Caco-2 (cell line): ENCODE data around the gene CXCL5. TPM values are rescaled to one million over a fixed set of nuclear protein-coding genes. Genes with fewer than 3 reads are reported as not detected.

Source experiments
- BruUV-seq: library from RNA; stranded (reverse); fragments of 400-500 nt; replicated peaks from 2 replicates; lab custom pipeline; 2021; lab: Mats Ljungman, UMichigan
- CTCF ChIA-PET: fragments of 300-600 bp; sonication (Branson Sonifier 250); formaldehyde crosslinking; loops from one replicate; lab custom pipeline; 2022; ENCODE audit warnings: antibody characterized with exemption; lab: Charles Lee
- POLR2A ChIA-PET: fragments of 300-600 bp; sonication (Branson Sonifier 250); formaldehyde crosslinking; loops from one replicate; lab custom pipeline; 2022; ENCODE audit warnings: antibody characterized with exemption; lab: Charles Lee
- DNase-seq, 2 experiments: peaks; one replicate each; pipeline versions ENCODE4 v3.0.0 to v3.0.0-alpha.2; 2020 to 2022
- H3K27me3 ChIP-seq: replicated peaks from 2 replicates; pipeline ENCODE4 v1.6.0; 2011; ENCODE audit warnings: low read length; ENCODE audit not compliant: control insufficient read depth, insufficient read depth
- H3K36me3 ChIP-seq: 2 replicates; pipeline ENCODE4 v1.5.1; 2011; ENCODE audit warnings: low read length; ENCODE audit not compliant: control insufficient read depth, insufficient read depth
- H3K4me1 ChIP-seq: fragments of 250-450 bp; sonication (Bioruptor Pico); 2 replicates; pipeline ENCODE4 v1.5.1; 2020; ENCODE audit warnings: mild to moderate bottlenecking
- H3K4me3 ChIP-seq: 2 replicates; pipeline ENCODE4 v1.5.1; 2011; ENCODE audit warnings: low read depth, mild to moderate bottlenecking, control low read depth, low read length
- H3K9me3 ChIP-seq: fragments of 250-450 bp; sonication (Bioruptor Pico); 2 replicates; pipeline ENCODE4 v1.5.1; 2020; ENCODE audit warnings: mild to moderate bottlenecking, moderate library complexity
- H3K27ac Mint-ChIP-seq: one replicate; pipeline ENCODE4 v1.8.0; 2022; ENCODE audit warnings: mixed read lengths; ENCODE audit not compliant: unreplicated experiment
- H3K27me3 Mint-ChIP-seq: one replicate; pipeline ENCODE4 v1.8.0; 2022; ENCODE audit warnings: mixed read lengths; ENCODE audit not compliant: insufficient read depth, unreplicated experiment
- H3K36me3 Mint-ChIP-seq: one replicate; pipeline ENCODE4 v1.8.0; 2022; ENCODE audit warnings: mild to moderate bottlenecking, mixed read lengths; ENCODE audit not compliant: insufficient read depth, unreplicated experiment
- H3K4me1 Mint-ChIP-seq: one replicate; pipeline ENCODE4 v1.8.0; 2022; ENCODE audit warnings: low read depth, mixed read lengths; ENCODE audit not compliant: unreplicated experiment
- H3K4me3 Mint-ChIP-seq: one replicate; pipeline ENCODE4 v1.8.0; 2022; ENCODE audit warnings: mild to moderate bottlenecking, moderate library complexity, mixed read lengths; ENCODE audit not compliant: unreplicated experiment
- H3K9me3 Mint-ChIP-seq: one replicate; pipeline ENCODE4 v1.8.0; 2022; ENCODE audit warnings: mixed read lengths; ENCODE audit not compliant: unreplicated experiment
- intact Hi-C: fragments of 100-400 bp; cut with micrococcal nuclease; formaldehyde crosslinking; loops from one replicate; pipeline ENCODE4 v1.10.0; 2022; ENCODE audit not compliant: unreplicated experiment
- total RNA-seq: library from RNA; stranded (reverse); gene quantifications from 2 replicates; pipeline ENCODE4 v1.2.3, GENCODE V29; 2022
- TF ChIP-seq, protein P1 (sequence below), 2 experiments: fragments of 200-600 bp in 1 of 2; IDR thresholded peaks; 1 replicate in 1 of 2; 2 replicates in 1 of 2; pipeline versions ENCODE4 v1.5.1 to v1.8.0; 2011 to 2022; ENCODE audit warnings: antibody characterized with exemption in 1 of 2, control low read depth in 1 of 2, inconsistent platforms in 1 of 2, low read depth in 1 of 2, low read length in 1 of 2, mild to moderate bottlenecking in 1 of 2, moderate library complexity in 1 of 2; ENCODE audit not compliant: insufficient read depth in 1 of 2, severe bottlenecking in 1 of 2, unreplicated experiment in 1 of 2

CXCL5 gene
- total RNA-seq, 1 experiment from 2014 or later: not detected

DNA sequence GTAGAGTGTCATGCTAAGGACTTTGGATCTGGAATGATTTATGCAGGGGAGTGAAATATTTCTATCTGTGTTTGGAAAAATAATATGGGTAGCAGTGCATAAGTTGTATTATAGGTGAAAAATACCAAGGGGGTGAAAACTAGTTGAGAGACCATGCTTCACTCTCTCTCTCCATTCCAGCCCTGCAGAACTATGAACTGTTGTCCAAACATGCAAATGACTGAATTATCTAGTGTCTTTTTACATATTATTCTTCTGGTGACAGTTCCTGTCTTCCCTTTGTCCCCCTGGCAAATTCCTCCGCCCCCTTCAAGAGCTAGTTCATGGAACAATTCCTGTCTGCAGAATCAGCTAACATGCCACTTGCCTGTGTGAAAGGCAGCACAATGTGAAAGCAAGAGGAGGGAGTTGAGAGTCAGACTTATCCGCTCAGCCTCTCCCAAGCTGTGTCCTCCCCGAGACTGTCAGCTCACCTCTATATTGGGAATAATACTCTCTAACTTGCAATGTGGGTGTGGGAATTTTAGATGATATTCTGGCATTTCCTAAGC, 19.0 kb downstream of the CXCL5 start:
- POLR2A ChIA-PET: no interaction called here

GRCh38 chr4:73978886-73979285, 19.6 kb downstream of the CXCL5 start:
- H3K36me3 ChIP-seq: no peaks in the 10 kb centered on the region; the same call in 1 of the 2 replicates
- H3K9me3 ChIP-seq: no peaks in the 10 kb centered on the region
- H3K27me3 ChIP-seq: no peaks in the 10 kb centered on the region
- no peaks in the 10 kb centered on the region for H3K9me3 Mint-ChIP-seq
- peaks cover 6% of the 10 kb centered on the region for H3K4me1 Mint-ChIP-seq
- no peak overlapping the region for H3K4me3 Mint-ChIP-seq
- TF ChIP-seq, protein P1, sequence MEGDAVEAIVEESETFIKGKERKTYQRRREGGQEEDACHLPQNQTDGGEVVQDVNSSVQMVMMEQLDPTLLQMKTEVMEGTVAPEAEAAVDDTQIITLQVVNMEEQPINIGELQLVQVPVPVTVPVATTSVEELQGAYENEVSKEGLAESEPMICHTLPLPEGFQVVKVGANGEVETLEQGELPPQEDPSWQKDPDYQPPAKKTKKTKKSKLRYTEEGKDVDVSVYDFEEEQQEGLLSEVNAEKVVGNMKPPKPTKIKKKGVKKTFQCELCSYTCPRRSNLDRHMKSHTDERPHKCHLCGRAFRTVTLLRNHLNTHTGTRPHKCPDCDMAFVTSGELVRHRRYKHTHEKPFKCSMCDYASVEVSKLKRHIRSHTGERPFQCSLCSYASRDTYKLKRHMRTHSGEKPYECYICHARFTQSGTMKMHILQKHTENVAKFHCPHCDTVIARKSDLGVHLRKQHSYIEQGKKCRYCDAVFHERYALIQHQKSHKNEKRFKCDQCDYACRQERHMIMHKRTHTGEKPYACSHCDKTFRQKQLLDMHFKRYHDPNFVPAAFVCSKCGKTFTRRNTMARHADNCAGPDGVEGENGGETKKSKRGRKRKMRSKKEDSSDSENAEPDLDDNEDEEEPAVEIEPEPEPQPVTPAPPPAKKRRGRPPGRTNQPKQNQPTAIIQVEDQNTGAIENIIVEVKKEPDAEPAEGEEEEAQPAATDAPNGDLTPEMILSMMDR (IDR thresholded peaks at IDR 0.05; ENCODE audit: insufficient read depth in 1 of 2, low read depth in 1 of 2, low read length in 1 of 2, severe bottlenecking in 1 of 2, unreplicated experiment in 1 of 2): no peak
- H3K27ac Mint-ChIP-seq: no peak overlapping the region
- BruUV-seq: no TSS peak
- intact Hi-C loops: no loop called here
- peaks cover 5% of the 10 kb centered on the region; the same call in 1 of the 2 replicates for H3K4me1 ChIP-seq
- H3K36me3 Mint-ChIP-seq: no peaks in the 10 kb centered on the region
- ChIA-PET CTCF (no interaction called here), POLR2A (no interaction called here)
- H3K27me3 Mint-ChIP-seq: no peaks in the 10 kb centered on the region
- H3K4me3 ChIP-seq: no peak overlapping the region
- no peak for DNase-seq

More for the DNA sequence above, 19.0 kb downstream of the CXCL5 start:
- CTCF ChIA-PET: no interaction called here
- Mint-ChIP-seq H3K9me3 (no peaks in the 10 kb centered on the region), H3K4me1 (peaks cover 6% of the 10 kb centered on the region), H3K27ac (no peak overlapping the region), H3K36me3 (no peaks in the 10 kb centered on the region), H3K27me3 (no peaks in the 10 kb centered on the region), H3K4me3 (no peak overlapping the region)
- Histone ChIP-seq H3K36me3 (no peaks in the 10 kb centered on the region; the same call in 1 of the 2 replicates), H3K4me3 (no peak overlapping the region), H3K9me3 (no peaks in the 10 kb centered on the region), H3K27me3 (no peaks in the 10 kb centered on the region), H3K4me1 (peaks cover 5% of the 10 kb centered on the region; the same call in 1 of the 2 replicates)
- TF ChIP-seq, protein P1 (IDR thresholded peaks at IDR 0.05; ENCODE audit: insufficient read depth in 1 of 2, low read depth in 1 of 2, low read length in 1 of 2, severe bottlenecking in 1 of 2, unreplicated experiment in 1 of 2): no peak
- no TSS peak for BruUV-seq
- DNase-seq: no peak
- intact Hi-C loops: no loop called here

DNA sequence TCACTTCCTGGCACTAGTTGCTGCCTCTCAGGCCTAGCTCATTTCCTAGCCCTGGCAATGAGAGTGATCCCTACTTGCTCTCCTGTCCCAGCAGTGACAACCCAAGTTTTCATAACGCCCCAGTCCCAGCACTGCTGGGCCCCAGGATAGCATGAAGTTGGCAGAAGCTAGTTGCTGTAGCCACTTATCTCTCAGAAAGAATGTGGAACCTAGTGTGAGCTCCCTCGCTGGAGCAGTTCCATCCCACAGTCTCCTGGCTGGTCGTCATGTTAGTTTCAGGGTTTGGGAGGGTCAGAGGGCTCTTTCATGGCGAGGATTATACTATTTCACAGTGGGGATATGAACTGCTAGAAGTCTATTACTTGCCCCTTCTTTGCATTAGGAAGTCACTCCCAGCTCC, 21.8 kb downstream of the CXCL5 start:
- Histone ChIP-seq H3K27me3 (no peaks in the 10 kb centered on the region), H3K9me3 (no peaks in the 10 kb centered on the region), H3K4me1 (peaks cover 5% of the 10 kb centered on the region; the same call in 1 of the 2 replicates), H3K36me3 (no peaks in the 10 kb centered on the region; the same call in 1 of the 2 replicates), H3K4me3 (no peak overlapping the region)
- no peaks in the 10 kb centered on the region for H3K27me3 Mint-ChIP-seq
- H3K36me3 Mint-ChIP-seq: no peaks in the 10 kb centered on the region
- ChIA-PET POLR2A (no interaction called here), CTCF (no interaction called here)
- peaks cover 6% of the 10 kb centered on the region for H3K4me1 Mint-ChIP-seq
- H3K4me3 Mint-ChIP-seq: no peak overlapping the region
- no peak for DNase-seq
- H3K27ac Mint-ChIP-seq: no peak overlapping the region
- intact Hi-C loops: no loop called here
- TF ChIP-seq, protein P1 (IDR thresholded peaks at IDR 0.05; ENCODE audit: insufficient read depth in 1 of 2, low read depth in 1 of 2, low read length in 1 of 2, severe bottlenecking in 1 of 2, unreplicated experiment in 1 of 2): no peak
- H3K9me3 Mint-ChIP-seq: no peaks in the 10 kb centered on the region
- no TSS peak for BruUV-seq
